IPS-15b (cell line): ENCODE results near the gene PKNOX2.
"Not testable (repeated sequence)": the region's sequence is repeated elsewhere in the genome, so short reads cannot be mapped to it uniquely, and the experiment has no call there.

Experiments
- H3K27me3 ChIP-seq: one replicate; pipeline ENCODE4 v1.6.1; 2013; ENCODE audit warnings: low read length; ENCODE audit not compliant: control insufficient read depth, insufficient read depth
- H3K36me3 ChIP-seq: one replicate; pipeline ENCODE4 v1.6.1; 2013; ENCODE audit warnings: low read length; ENCODE audit not compliant: control insufficient read depth, insufficient read depth
- H3K4me1 ChIP-seq: one replicate; pipeline ENCODE4 v1.6.1; 2013; ENCODE audit warnings: mild to moderate bottlenecking, low read length; ENCODE audit not compliant: control insufficient read depth, insufficient read depth
- H3K4me3 ChIP-seq: one replicate; pipeline ENCODE4 v1.5.1; 2013; ENCODE audit warnings: low read depth, low read length
- H3K9ac ChIP-seq: one replicate; pipeline ENCODE4 v1.6.1; 2013; ENCODE audit warnings: low read depth, mild to moderate bottlenecking, low read length
- H3K9me3 ChIP-seq: one replicate; pipeline ENCODE4 v1.6.1; 2013; ENCODE audit warnings: mild to moderate bottlenecking, low read length; ENCODE audit not compliant: control insufficient read depth, insufficient read depth

PKNOX2 gene

GRCh38 chr11:125215976-125216375, 51.4 kb downstream of the PKNOX2 start:
- H3K27me3 ChIP-seq = no peaks in the 10 kb centered on the region
- H3K4me3 ChIP-seq = no peak overlapping the region
- H3K9ac ChIP-seq = no peak overlapping the region
- peaks cover 10% of the 10 kb centered on the region for H3K4me1 ChIP-seq
- no peaks in the 10 kb centered on the region for H3K9me3 ChIP-seq
- no peaks in the 10 kb centered on the region for H3K36me3 ChIP-seq

DNA sequence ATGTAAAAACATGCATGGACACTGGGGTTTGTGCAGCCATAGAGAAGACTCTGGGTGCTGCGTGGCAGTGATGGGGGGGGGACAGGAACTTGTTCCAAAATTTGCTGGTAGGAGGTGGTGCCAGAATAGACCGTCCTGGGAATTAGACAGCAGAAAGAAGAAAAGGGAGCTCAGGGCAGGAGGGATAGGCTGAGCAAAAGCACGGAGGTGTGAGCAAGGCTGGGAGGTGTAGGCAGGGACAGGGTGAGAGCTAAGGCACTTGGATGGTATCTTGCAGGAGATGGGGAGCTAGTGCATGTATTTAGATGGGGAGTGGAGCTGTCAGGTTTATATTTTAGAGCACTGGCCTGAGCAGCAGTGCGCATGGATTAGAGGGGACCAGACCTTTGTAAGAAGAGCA, 53.8 kb downstream of the PKNOX2 start:
- no peak overlapping the region for H3K4me3 ChIP-seq
- no peaks in the 10 kb centered on the region for H3K27me3 ChIP-seq
- H3K9ac ChIP-seq = no peak overlapping the region
- H3K36me3 ChIP-seq = no peaks in the 10 kb centered on the region
- no peaks in the 10 kb centered on the region for H3K9me3 ChIP-seq
- H3K4me1 ChIP-seq = peaks cover 10% of the 10 kb centered on the region

GRCh38 chr11:125221461-125221860, 56.9 kb downstream of the PKNOX2 start:
- H3K9me3 ChIP-seq = no peaks in the 10 kb centered on the region
- H3K36me3 ChIP-seq = no peaks in the 10 kb centered on the region
- no peak overlapping the region for H3K9ac ChIP-seq

DNA sequence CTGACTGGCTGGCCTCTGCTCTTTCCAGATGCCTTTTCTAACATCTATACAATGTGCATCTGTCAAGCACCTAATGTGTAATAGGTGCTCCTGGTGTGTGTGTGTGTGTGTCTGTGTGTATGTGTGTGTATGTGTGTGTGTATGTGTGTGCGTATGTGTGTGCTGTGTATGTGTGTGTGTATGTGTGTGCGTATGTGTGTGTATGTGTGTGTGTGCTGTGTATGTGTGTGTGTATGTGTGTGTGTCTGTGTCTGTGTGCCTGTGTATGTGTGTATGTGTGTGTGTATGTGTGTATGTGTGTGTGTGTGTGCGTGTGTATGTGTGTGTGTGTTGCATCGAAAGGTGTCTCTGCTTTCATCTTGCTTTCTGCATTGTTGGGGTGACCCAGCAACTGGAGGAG, 57.9 kb downstream of the PKNOX2 start:
- Histone ChIP-seq H3K36me3 (no peaks in the 10 kb centered on the region), H3K27me3 (peaks cover 2% of the 10 kb centered on the region), H3K9me3 (no peaks in the 10 kb centered on the region), H3K4me1 (peaks cover 5% of the 10 kb centered on the region), H3K4me3 (no peak overlapping the region), H3K9ac (no peak overlapping the region)

More at GRCh38 chr11:125221461-125221860, 56.9 kb downstream of the PKNOX2 start:
- peaks cover 4% of the 10 kb centered on the region for H3K4me1 ChIP-seq
- peaks cover 2% of the 10 kb centered on the region for H3K27me3 ChIP-seq
- no peak overlapping the region for H3K4me3 ChIP-seq

- not testable (repeated sequence) for H3K9me3 ChIP-seq, H3K9ac ChIP-seq, H3K36me3 ChIP-seq, H3K4me1 ChIP-seq, H3K27me3 ChIP-seq, H3K4me3 ChIP-seq
Observed at GRCh38 chr11:125223161-125223560, 58.6 kb downstream of the PKNOX2 start.

DNA sequence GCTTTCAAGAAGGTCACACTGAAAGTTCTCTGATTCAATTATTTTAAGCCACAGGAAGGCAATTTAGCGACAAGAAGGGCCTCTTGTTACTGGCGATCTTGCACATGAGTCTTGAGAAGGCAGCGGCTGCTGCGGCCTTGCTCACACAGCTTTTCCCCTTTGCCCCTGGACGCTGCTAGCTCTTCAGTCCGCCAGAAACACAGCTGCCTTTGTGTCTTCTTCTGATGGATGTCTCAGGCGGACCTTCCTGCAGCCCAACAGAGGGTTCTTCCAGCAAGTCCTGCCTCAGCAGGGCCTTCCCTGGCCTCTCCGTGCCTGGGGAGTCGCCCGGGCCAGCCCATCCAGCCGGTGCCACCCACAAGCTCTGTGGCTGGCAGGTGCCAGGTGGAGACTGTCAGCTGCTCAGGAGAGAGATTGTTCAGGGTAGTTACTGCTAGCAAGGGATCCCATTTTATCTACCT, 59.4 kb downstream of the PKNOX2 start:
- Histone ChIP-seq H3K9me3 (no peaks in the 10 kb centered on the region), H3K9ac (no peak overlapping the region), H3K4me3 (no peak overlapping the region), H3K4me1 (peaks cover 16% of the 10 kb centered on the region), H3K36me3 (no peaks in the 10 kb centered on the region), H3K27me3 (peaks cover 2% of the 10 kb centered on the region)

- Histone ChIP-seq H3K27me3 (peaks cover 2% of the 10 kb centered on the region), H3K36me3 (no peaks in the 10 kb centered on the region), H3K4me1 (peaks cover 22% of the 10 kb centered on the region), H3K9me3 (no peaks in the 10 kb centered on the region), H3K9ac (no peak overlapping the region), H3K4me3 (no peak overlapping the region)
Observed at GRCh38 chr11:125224391-125225021, 60.0 kb downstream of the PKNOX2 start.

- peaks cover 23% of the 10 kb centered on the region for H3K4me1 ChIP-seq
- H3K4me3 ChIP-seq = no peak overlapping the region
- H3K9me3 ChIP-seq = no peaks in the 10 kb centered on the region
- H3K9ac ChIP-seq = no peak overlapping the region
- peaks cover 3% of the 10 kb centered on the region for H3K27me3 ChIP-seq
- no peaks in the 10 kb centered on the region for H3K36me3 ChIP-seq
Observed at GRCh38 chr11:125225401-125225800, 60.9 kb downstream of the PKNOX2 start.

DNA sequence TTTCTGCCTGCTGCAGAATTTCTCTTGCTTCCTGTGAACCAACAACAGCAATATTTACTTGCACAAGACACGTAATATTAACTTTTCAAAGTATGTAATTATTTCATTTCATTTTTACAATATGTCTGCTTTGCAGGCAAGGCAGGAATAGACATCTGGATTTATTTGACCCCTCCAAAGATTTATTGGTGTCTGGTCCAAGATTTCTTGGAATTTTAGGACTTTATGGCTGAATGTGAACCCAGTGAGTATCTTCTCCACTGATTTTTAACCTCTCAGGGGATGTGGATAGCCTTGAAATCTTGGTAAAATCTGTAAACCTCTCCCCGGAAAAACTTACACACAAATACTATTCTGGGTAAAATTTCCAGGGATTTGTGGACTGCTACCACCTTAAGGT, 61.5 kb downstream of the PKNOX2 start:
- no peaks in the 10 kb centered on the region for H3K9me3 ChIP-seq
- peaks cover 4% of the 10 kb centered on the region for H3K27me3 ChIP-seq
- peaks cover 23% of the 10 kb centered on the region for H3K4me1 ChIP-seq
- H3K4me3 ChIP-seq = no peak overlapping the region
- no peaks in the 10 kb centered on the region for H3K36me3 ChIP-seq
- no peak overlapping the region for H3K9ac ChIP-seq

- Histone ChIP-seq H3K9ac (no peak overlapping the region), H3K9me3 (no peaks in the 10 kb centered on the region), H3K36me3 (no peaks in the 10 kb centered on the region), H3K4me1 (peaks cover 23% of the 10 kb centered on the region), H3K27me3 (peaks cover 4% of the 10 kb centered on the region), H3K4me3 (no peak overlapping the region)
Observed at GRCh38 chr11:125226706-125227105, 62.2 kb downstream of the PKNOX2 start.

GRCh38 chr11:125227151-125227550, 62.6 kb downstream of the PKNOX2 start:
- no peaks in the 10 kb centered on the region for H3K9me3 ChIP-seq
- no peaks in the 10 kb centered on the region for H3K36me3 ChIP-seq
- H3K27me3 ChIP-seq = peaks cover 4% of the 10 kb centered on the region
- peaks cover 23% of the 10 kb centered on the region for H3K4me1 ChIP-seq
- H3K9ac ChIP-seq = no peak overlapping the region
- H3K4me3 ChIP-seq = no peak overlapping the region

DNA sequence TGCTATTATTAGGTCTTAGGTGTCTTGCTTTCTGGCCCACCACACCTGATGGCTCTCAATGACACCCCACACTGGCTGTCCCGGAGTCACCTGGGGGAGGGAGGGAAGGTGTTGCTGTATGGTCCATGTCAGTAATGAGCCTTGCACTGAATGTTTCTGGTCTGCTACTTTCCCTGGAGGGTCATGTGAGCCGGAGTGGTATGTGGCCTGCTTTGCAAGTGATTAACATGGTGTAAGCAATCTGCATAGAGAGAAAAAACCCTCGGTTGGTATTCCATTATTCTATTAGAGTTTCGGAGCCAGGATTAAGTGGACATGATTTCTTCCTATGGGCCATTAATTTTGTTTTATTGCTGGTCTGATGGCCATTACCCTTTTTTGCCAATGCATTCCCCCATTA, 63.9 kb downstream of the PKNOX2 start:
- Histone ChIP-seq H3K4me1 (peaks cover 23% of the 10 kb centered on the region), H3K27me3 (peaks cover 4% of the 10 kb centered on the region), H3K36me3 (no peaks in the 10 kb centered on the region), H3K4me3 (no peak overlapping the region), H3K9ac (no peak overlapping the region), H3K9me3 (no peaks in the 10 kb centered on the region)
